ENCODE data around the gene MPP3.

- TF ChIP-seq CTCF (IDR thresholded peaks at IDR 0.05) (no peak), POLR2A (IDR thresholded peaks at IDR 0.05) (no peak)
Measured at GRCh38 chr17:43772877-43773648, 59.9 kb downstream of the MPP3 start.
